Measurements from ENCODE around the gene MBP. TPM values are rescaled to one million over a fixed set of nuclear protein-coding genes. Genes with fewer than 3 reads are reported as not detected.

MBP gene
- total and polyA plus RNA-seq, 8 donors: 6.3 to 33.5 (median 20.7) TPM

DNA sequence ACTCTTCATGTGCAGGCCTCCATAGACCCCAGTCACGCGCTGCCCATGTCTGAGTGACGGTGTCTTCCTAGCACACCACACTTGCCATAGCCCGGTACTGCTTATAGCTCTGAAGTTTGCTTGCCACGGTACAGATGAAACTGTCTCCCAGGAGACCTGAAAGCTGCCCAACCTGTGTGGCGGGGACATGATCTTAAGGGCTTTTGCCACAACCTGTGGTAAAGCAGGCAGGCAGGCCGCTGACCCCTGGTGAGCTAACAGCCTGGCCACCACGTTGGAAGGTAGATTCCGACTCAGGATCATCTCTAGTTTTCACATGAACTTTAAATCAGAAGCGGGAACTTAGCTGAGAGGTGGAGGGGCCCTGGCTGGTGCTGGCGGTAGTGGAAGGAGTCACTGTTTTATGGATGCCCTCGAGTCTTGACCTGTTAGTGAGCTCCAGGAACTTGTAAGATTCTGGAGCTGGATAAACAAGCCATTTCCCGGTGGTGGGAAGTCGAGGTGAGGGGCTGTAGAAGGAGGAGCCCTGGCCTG, 156.9 kb downstream of the MBP start:
- no peaks in the 10 kb centered on the region for H3K9me3 ChIP-seq
- TF ChIP-seq, protein P1, sequence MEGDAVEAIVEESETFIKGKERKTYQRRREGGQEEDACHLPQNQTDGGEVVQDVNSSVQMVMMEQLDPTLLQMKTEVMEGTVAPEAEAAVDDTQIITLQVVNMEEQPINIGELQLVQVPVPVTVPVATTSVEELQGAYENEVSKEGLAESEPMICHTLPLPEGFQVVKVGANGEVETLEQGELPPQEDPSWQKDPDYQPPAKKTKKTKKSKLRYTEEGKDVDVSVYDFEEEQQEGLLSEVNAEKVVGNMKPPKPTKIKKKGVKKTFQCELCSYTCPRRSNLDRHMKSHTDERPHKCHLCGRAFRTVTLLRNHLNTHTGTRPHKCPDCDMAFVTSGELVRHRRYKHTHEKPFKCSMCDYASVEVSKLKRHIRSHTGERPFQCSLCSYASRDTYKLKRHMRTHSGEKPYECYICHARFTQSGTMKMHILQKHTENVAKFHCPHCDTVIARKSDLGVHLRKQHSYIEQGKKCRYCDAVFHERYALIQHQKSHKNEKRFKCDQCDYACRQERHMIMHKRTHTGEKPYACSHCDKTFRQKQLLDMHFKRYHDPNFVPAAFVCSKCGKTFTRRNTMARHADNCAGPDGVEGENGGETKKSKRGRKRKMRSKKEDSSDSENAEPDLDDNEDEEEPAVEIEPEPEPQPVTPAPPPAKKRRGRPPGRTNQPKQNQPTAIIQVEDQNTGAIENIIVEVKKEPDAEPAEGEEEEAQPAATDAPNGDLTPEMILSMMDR (IDR thresholded peaks at IDR 0.05): no peak
- peaks cover 0 to 4% (median 4%) of the 10 kb centered on the region in 3 donors for H3K4me1 ChIP-seq
- no peaks in the 10 kb centered on the region for H3K27me3 ChIP-seq
- intact Hi-C loops (cut with DNase I): no loop called here
- peak in 1 of 6 donors; percentile 43 for DNase-seq
- no peak overlapping the region for H3K27ac ChIP-seq
- FAIRE-seq: no peak
- no peak for ATAC-seq
- WGBS, 2 donors: 85 to 89% methylated on average over 14 of the region's 14 CpGs
- H3K4me3 ChIP-seq: no peak overlapping the region
- H3K36me3 ChIP-seq: no peaks in the 10 kb centered on the region

DNA sequence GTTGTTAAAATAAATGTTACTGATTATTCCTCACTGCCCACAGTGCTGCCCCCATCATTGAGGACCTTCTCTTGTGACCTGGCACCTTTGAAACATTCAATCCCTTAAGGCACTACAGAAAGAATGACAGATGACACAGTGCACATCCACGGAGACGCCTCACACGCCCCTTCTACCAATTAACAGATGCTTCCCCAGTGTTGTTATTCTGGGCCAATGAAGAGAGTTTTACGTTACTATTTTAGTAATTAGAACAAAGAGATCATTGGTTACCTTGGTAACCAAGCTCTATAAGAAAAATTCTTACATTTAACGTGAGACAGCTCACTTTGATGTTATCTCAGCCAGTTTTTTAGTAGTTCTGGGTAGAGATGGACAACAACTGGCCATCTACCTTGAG, 158.2 kb downstream of the MBP start:
- ATAC-seq (no peak), FAIRE-seq (no peak), DNase-seq (no peak)
- no peaks in the 10 kb centered on the region for H3K27me3 ChIP-seq
- H3K36me3 ChIP-seq: no peaks in the 10 kb centered on the region
- intact Hi-C loops (cut with DNase I): no loop called here
- no peak overlapping the region for H3K27ac ChIP-seq
- no peaks in the 10 kb centered on the region for H3K9me3 ChIP-seq
- WGBS, 2 donors: 89 to 91% methylated on average over 5 of the region's 5 CpGs
- TF ChIP-seq, protein P1 (IDR thresholded peaks at IDR 0.05): no peak
- no peak overlapping the region for H3K4me3 ChIP-seq
- H3K4me1 ChIP-seq: peaks cover 0 to 4% (median 4%) of the 10 kb centered on the region in 3 donors

DNA sequence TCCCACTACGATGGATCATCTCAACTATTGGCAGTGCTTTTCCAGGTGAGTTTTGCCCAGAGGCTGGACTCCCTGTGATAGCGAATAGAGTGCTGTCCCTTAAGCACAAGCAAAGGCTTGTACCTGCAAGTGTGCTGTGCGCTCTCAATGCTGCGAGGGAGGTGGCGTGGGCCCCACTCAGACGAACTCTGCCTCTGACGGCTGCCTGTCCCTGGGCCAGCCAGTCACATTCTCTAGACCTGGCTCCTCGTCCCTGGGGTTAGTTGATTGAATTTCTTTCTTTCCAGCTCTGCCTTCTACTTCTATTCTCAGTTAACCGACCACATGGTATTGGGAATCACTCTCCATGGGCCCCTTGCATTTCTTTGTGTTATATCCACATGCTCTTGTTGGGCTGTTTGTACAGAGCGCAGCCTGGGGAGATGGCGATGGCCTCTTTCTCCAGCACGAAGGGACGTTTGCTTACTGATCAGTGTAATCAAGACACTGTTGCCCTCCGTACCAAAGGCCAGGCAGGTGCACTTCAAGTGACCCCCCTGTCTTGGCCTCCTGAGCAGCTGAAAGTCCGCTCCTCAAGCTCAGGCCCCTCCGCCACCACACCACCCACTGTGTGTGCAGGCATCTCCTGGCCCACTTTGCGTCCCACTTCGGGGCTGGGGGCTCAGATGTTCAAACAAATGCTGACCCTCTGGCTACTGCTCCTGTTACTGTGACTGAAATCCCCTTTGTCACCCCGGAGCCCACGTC, 158.9 kb downstream of the MBP start:
- Histone ChIP-seq H3K27ac (no peak overlapping the region), H3K4me1 (peaks cover 0 to 4% (median 4%) of the 10 kb centered on the region in 3 donors), H3K9me3 (no peaks in the 10 kb centered on the region), H3K36me3 (no peaks in the 10 kb centered on the region), H3K4me3 (no peak overlapping the region), H3K27me3 (no peaks in the 10 kb centered on the region)
- FAIRE-seq (no peak), DNase-seq (peak in 1 of 6 donors; percentile 46), ATAC-seq (no peak)
- intact Hi-C loops (cut with DNase I): no loop called here
- TF ChIP-seq, protein P1 (IDR thresholded peaks at IDR 0.05): no peak
- 91 to 93% methylated on average over 20 of the region's 20 CpGs for WGBS, 2 donors

DNA sequence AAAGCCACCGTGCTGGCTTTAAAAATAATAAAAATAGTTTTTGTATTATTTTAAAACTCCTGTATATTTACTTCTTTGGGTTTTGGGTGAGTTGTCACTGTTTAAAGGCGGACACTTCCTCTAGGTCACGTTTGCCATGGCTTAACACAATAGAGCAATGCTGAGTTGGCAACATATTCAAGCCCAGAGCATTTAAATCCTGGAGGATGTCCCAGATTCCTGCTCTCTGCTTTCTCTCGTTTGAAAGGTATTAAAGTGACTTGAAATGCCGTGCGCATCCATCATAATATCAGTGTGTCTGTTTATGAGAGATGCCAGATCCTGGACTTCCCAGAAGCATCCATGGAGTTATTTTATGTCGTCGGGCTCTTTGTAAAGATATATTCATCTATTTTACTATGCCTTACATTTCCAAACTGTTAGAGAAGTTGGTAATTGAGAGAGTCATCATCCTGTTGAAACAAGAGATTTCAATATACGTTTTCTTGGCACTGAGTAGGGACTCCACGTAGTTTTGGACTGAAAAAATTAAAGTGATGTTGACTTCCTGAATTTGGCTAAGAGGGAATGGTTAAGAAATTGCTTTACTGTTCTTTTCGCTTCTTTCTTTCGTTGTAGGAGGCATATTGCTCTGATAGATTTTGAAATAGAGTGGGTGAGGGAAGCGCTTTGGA, 159.6 kb downstream of the MBP start:
- Histone ChIP-seq H3K4me1 (peaks cover 0 to 4% (median 4%) of the 10 kb centered on the region in 3 donors), H3K4me3 (no peak overlapping the region), H3K27me3 (no peaks in the 10 kb centered on the region), H3K27ac (no peak overlapping the region), H3K9me3 (no peaks in the 10 kb centered on the region), H3K36me3 (no peaks in the 10 kb centered on the region)
- FAIRE-seq: no peak
- WGBS, 2 donors: 83 to 85% methylated on average over 13 of the region's 13 CpGs
- ATAC-seq: peak in 1 of 4 donors; percentile 39
- intact Hi-C loops (cut with DNase I): no loop called here
- no peak for DNase-seq
- TF ChIP-seq, protein P1 (IDR thresholded peaks at IDR 0.05): no peak
